ENCODE measurements around the gene ST6GALNAC1.
"Not testable (repeated sequence)": the region's sequence is repeated elsewhere in the genome, so short reads cannot be mapped to it uniquely, and the experiment has no call there.

Gene ST6GALNAC1

DNA sequence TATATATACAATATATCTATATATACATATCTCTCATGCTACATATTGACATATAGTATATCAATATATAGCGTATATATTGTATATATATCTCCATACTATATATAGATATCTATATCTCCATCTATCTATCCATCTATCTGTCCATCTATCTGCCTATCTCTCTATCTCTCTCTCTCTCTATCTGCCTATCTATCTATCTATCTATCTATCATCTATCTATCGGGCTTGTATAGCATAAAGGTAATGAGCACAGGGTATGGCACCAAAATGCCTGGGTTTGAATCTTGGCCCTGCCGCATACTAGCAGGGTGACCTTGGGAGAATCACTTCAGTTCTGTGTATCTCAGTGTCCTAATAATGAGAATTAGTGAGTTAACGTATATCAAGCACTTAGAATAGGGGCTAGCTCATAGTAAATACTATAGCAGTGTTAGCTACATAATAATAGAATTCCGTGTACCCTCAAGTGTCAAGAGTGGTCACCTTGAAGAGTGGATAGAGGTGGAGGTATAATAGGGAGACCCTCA lies 1.5 kb downstream of the ST6GALNAC1 start:
- FAIRE-seq: no peak
- TF ChIP-seq, protein P1, sequence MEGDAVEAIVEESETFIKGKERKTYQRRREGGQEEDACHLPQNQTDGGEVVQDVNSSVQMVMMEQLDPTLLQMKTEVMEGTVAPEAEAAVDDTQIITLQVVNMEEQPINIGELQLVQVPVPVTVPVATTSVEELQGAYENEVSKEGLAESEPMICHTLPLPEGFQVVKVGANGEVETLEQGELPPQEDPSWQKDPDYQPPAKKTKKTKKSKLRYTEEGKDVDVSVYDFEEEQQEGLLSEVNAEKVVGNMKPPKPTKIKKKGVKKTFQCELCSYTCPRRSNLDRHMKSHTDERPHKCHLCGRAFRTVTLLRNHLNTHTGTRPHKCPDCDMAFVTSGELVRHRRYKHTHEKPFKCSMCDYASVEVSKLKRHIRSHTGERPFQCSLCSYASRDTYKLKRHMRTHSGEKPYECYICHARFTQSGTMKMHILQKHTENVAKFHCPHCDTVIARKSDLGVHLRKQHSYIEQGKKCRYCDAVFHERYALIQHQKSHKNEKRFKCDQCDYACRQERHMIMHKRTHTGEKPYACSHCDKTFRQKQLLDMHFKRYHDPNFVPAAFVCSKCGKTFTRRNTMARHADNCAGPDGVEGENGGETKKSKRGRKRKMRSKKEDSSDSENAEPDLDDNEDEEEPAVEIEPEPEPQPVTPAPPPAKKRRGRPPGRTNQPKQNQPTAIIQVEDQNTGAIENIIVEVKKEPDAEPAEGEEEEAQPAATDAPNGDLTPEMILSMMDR (IDR thresholded peaks at IDR 0.05; ENCODE audit: insufficient read depth, missing control alignments): no peak
- DNase-seq (ENCODE audit: insufficient read length, low spot score): no peak

DNA sequence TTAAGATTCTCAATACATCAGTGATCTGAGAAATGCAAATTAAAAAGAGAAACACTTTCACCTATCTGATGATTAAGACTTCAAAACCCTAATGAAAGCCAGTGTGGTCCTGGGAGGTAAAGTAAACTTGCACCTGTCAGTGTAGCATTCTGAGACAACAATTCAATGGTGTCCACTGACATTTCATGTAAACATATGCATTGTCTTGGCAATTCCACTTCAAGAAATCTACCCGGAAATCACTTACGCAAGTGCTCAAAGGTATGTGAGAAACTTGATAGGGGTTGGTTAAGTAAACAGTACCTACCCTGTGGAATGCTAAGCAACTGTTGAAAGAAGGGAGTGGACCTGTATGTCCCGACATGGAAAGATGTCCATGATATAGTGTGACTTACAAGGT lies 2.1 kb downstream of the ST6GALNAC1 start:
- FAIRE-seq: no peak
- TF ChIP-seq, protein P1 (IDR thresholded peaks at IDR 0.05; ENCODE audit: insufficient read depth, missing control alignments): no peak
- DNase-seq (ENCODE audit: insufficient read length, low spot score): no peak

DNA sequence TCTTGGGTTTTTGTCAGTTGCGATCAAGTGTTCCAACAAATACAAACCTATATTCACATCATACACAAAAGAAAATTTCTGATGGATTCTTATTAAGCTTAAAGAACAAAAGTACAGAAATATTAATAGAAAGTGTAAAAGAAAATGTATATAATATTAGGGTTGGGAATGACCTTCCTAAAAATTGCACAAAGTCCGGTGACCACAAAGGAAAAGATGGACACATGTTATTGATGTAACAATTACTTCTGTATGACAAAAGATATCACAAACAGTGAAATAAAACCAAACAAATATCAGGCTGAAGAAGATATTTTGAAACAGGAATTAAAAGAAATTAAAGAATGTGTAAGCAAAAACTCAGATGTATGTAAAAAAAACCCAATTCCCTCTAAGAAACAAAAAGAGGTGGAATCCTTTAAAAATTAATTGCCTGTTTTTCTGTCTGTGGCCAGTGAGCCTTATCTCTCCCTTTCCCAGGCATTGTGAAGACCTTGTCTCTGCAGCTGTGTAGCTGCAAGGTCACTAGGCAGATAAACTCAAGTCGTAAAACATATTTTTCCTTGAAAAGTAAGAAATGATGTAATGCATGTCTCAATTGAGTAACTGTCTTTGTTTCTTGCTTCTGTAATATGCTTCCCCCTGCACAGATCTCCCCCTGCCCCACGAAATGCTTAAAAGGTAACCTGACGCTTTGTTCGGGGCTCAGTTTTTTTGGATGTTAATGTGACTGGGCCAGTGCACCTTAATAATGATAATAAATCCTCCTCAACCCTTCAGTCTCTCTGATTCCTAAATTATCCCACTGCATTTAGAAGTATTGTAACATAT lies 2.8 kb downstream of the ST6GALNAC1 start:
- no peak for FAIRE-seq
- TF ChIP-seq, protein P1 (IDR thresholded peaks at IDR 0.05; ENCODE audit: insufficient read depth, missing control alignments): no peak
- DNase-seq (ENCODE audit: insufficient read length, low spot score): no peak

DNA sequence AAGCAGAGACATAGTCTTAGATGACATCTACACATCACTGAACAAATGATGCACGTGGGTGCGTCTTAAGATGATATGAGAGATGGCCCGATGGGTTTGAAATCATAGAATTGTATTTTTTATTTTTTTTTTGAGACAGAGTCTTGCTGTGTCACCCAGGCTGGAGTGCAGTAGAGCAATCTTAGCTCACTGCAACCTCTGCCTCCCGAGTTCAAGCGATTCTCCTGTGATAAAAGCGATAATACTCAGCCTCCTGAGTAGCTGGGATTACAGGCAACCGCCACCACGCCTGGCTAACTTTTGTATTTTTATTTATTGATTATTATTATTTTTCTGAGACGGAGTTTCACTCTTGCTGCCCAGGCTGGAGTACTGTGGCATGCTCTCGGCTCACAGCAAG lies 5.3 kb downstream of the ST6GALNAC1 start:
- DNase-seq (ENCODE audit: insufficient read length, low spot score): no peak
- TF ChIP-seq, protein P1 (IDR thresholded peaks at IDR 0.05; ENCODE audit: insufficient read depth, missing control alignments): no peak
- FAIRE-seq: no peak

DNA sequence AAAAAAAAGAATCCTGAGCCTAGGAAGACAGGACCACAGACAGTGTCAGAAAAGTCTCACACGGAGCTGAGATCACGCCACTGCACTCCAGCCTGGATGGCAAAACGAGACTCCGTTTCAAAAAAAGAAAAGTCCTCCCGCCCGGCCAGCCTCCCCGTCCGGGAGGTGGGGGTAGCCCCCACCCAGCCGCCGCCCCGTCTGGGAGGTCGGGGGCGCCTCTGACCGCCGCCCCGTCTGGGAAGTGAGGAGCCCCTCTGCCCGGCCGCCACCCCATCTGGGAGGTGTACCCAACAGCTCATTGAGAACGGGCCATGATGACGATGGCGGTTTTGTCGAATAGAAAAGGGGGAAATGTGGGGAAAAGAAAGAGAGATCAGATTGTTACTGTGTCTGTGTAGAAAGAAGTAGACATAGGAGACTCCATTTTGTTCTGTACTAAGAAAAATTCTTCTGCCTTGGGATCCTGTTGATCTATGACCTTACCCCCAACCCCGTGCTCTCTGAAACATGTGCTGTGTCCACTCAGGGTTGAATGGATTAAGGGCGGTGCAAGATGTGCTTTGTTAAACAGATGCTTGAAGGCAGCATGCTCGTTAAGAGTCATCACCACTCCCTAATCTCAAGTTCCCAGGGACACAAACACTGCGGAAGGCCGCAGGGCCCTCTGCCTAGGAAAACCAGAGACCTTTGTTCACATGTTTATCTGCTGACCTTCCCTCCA lies 6.9 kb downstream of the ST6GALNAC1 start:
- FAIRE-seq; DNase-seq (ENCODE audit: insufficient read length, low spot score): not testable (repeated sequence)

DNA sequence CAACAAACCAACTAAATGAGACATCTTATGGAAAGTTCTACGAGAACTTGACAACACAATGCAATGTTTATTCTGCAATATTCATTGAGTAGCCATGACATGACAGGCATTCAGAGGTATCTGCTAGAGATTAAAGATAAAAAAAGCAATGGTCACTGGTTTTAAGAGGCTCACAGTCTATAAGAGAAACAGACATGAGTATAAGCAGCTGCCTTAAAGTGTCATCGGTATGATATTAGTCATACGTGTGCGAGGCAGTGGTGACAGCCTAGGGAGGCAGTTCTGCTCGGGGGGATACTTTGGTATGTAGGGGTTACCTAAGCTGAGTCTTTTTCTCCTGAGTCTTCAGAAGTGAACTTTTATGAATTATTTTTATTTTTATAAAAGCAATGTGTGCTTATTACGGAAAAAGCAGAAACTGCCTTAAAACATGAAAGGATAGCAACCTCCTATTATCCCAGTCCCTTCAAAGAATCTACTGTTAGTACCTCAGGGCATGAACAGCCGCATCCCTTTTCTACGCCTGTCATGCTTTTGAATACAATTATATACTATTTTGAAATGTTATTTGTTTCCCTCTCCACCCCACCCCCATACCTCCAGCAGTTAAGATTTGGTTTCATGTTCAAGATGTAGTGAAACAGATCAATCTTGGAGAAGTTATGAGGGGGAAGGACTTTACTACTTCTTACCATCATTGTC lies 7.7 kb downstream of the ST6GALNAC1 start:
- TF ChIP-seq, protein P1 (IDR thresholded peaks at IDR 0.05; ENCODE audit: insufficient read depth, missing control alignments): no peak
- FAIRE-seq (no peak), DNase-seq (ENCODE audit: insufficient read length, low spot score) (no peak)

DNA sequence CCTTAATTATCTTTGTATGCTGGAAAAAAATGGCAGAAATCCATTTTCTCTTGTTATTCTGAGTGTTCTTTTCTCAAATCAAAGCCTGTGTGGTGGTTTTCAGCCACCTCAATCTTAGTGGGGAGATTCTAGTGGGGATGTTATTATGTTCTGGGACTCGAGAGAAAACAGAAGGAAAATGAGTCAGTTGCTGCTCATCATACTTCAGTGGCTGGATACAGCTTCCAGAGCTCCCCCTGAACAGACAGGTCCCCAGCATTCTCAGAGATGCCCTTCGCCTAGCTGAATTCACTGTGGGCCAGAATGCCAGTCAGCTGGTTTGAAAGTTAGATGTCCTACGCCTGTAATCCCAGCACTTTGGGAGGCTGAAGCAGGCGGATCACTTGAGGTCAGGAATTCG lies 8.5 kb downstream of the ST6GALNAC1 start:
- DNase-seq (ENCODE audit: insufficient read length, low spot score) (no peak), FAIRE-seq (no peak)
- TF ChIP-seq, protein P1 (IDR thresholded peaks at IDR 0.05; ENCODE audit: insufficient read depth, missing control alignments): no peak

All from D721Med (cell line).